Stomach (tissue), 9 donors: Measurements from ENCODE around the gene MEGF10. TPM values are rescaled to one million over a fixed set of nuclear protein-coding genes. Genes with fewer than 3 reads are reported as not detected.

Experiments used
- DNase-seq, 2 donors: peaks; one replicate each; pipeline versions ENCODE4 v3.0.0 to v3.0.0-alpha.2; 2013 to 2019
- H3K27ac ChIP-seq, 5 donors: fragments of 200-600 bp in 4 of 5; sonication (generic) in 4 of 5; one replicate each; pipeline ENCODE4 v1.5.1; 2013 to 2019; ENCODE audit warnings: mild to moderate bottlenecking in 1 of 5, moderate library complexity in 1 of 5
- H3K27me3 ChIP-seq, 3 donors: fragments of 200-600 bp; sonication (generic); one replicate each; pipeline ENCODE4 v1.5.1; 2017 to 2019; ENCODE audit warnings: mixed run types in 1 of 3
- H3K36me3 ChIP-seq, 4 donors: fragments of 200-600 bp; sonication (generic); 1 replicate in 3 of 4; 2 replicates in 1 of 4; pipeline ENCODE4 v1.5.1; 2016 to 2019
- H3K4me1 ChIP-seq, 4 donors: fragments of 200-600 bp; sonication (generic); one replicate each; pipeline ENCODE4 v1.5.1; 2016 to 2019
- H3K4me3 ChIP-seq, 4 donors: fragments of 200-600 bp; sonication (generic) in 3 of 4; one replicate each; pipeline ENCODE4 v1.5.1; 2016 to 2019; ENCODE audit warnings: mild to moderate bottlenecking in 1 of 4
- H3K9me3 ChIP-seq, 4 donors: fragments of 200-600 bp; sonication (generic); one replicate each; pipeline ENCODE4 v1.5.1; 2016 to 2019
- EP300 ChIP-seq: sonication (generic); formaldehyde crosslinking; IDR thresholded peaks from one replicate; pipeline ENCODE4 v1.6.1; 2017; ENCODE audit warnings: antibody characterized with exemption
- POLR2A ChIP-seq, 4 donors: fragments of 450-650 bp; IDR thresholded peaks; one replicate each; pipeline ENCODE4 v1.6.1; 2016; ENCODE audit warnings: antibody characterized with exemption in 4 of 4, control low read depth in 2 of 4, mild to moderate bottlenecking in 1 of 4, moderate library complexity in 1 of 4
- POLR2AphosphoS5 ChIP-seq, 3 donors: sonication (generic); formaldehyde crosslinking; IDR thresholded peaks; one replicate each; pipeline ENCODE4 v1.6.1; 2016; ENCODE audit warnings: antibody characterized with exemption in 3 of 3
- WGBS, 5 donors: extraction: QIAGEN DNeasy Blood & Tissue Kit in 3 of 5; methylation state at CpG; one replicate each; pipeline versions ENCODE4 v1.1.5 to v1.1.7; 2013 to 2018; 5-methylcytosine and 5-hydroxymethylcytosine counted together
- intact Hi-C: fragments of 100-400 bp; cut with DNase I; formaldehyde crosslinking; loops from one replicate; pipeline ENCODE4 v1.15.1; 2023; ENCODE audit warnings: low total_unique reads
- polyA plus RNA-seq, 3 donors: library from polyadenylated mRNA; stranded (reverse); fragments of 200-250 nt; gene quantifications; one replicate each; pipeline ENCODE4 v1.2.3, GENCODE V29; 2013
- total RNA-seq, 5 donors: library from RNA; depleted of rRNA; stranded (reverse); fragments of >200 nt; gene quantifications; one replicate each; pipeline versions ENCODE4 v1.1.0 to v1.2.3, GENCODE V29; 2014 to 2016
- TF ChIP-seq, protein P1 (sequence below), 7 experiments: fragments of 450-650 bp in 4 of 7; fragments of 200-600 bp in 3 of 7; sonication (generic) in 3 of 7; IDR thresholded peaks; one replicate each; pipeline ENCODE4 v1.5.1; 2016 to 2019; ENCODE audit warnings: antibody characterized with exemption in 7 of 7, control low read depth in 2 of 7, mild to moderate bottlenecking in 1 of 7
- donor health status: healthy with polysubstance abuse.
- donor health status: Bipolar disorder and iron deficiency.
- donor health status: healthy.

Gene MEGF10
- total and polyA plus RNA-seq, 8 donors: under 0.01 to 2.0 (median 0.05) TPM; not detected in 5

DNA sequence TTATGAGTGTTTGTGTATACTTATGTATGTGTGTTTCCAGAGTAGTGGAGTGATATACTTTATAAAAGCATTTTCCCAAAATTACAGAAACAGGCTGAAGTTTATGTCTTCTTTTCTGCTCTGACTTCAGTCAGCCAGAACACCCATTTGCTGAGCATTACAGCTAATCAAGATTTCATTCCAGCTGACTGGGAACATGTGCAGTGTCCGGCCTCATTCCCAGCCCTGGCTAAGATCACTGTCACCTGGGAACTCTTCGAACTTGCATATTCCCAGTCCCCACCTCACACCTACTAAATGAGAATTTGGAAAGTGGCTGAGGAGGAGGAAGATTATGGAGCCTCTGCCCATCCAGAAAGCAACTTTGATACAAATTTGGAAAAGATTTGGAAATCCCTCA is 136.1 kb downstream of the MEGF10 start:
- Histone ChIP-seq H3K9me3 (no peaks in the 10 kb centered on the region), H3K36me3 (no peaks in the 10 kb centered on the region), H3K27ac (no peak overlapping the region), H3K4me1 (peaks cover 0 to 31% (median 9%) of the 10 kb centered on the region in 4 donors), H3K4me3 (no peak overlapping the region), H3K27me3 (no peaks in the 10 kb centered on the region)
- peak in 1 of 2 donors; percentile 37 for DNase-seq
- intact Hi-C loops: no loop called here
- WGBS, 5 donors: 73 to 83% (median 76%) methylated on average over 2 of the region's 2 CpGs
- no peak for TF ChIP-seq EP300

DNA sequence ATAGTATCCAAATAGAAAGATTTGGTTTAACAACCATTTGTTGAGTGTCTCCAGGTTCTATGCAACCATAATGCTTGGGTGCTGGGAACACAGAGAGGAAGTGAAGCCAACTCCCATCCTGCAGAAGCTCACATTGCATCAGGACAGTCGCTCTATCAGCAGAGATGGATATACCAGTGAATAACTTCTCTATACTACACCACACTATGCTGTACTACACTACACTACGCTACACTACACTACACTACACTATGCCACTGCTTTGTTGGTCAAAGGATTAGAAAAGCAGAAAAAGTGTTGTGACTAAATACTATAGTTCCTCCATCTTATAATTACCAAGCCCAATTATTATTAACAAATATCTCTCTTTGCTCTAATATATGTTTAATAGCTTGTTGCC is 137.7 kb downstream of the MEGF10 start:
- TF ChIP-seq EP300 (no peak), POLR2AphosphoS5 (IDR thresholded peaks at IDR 0.05) (no peak), POLR2A (IDR thresholded peaks at IDR 0.05) (no peak)
- TF ChIP-seq, protein P1, sequence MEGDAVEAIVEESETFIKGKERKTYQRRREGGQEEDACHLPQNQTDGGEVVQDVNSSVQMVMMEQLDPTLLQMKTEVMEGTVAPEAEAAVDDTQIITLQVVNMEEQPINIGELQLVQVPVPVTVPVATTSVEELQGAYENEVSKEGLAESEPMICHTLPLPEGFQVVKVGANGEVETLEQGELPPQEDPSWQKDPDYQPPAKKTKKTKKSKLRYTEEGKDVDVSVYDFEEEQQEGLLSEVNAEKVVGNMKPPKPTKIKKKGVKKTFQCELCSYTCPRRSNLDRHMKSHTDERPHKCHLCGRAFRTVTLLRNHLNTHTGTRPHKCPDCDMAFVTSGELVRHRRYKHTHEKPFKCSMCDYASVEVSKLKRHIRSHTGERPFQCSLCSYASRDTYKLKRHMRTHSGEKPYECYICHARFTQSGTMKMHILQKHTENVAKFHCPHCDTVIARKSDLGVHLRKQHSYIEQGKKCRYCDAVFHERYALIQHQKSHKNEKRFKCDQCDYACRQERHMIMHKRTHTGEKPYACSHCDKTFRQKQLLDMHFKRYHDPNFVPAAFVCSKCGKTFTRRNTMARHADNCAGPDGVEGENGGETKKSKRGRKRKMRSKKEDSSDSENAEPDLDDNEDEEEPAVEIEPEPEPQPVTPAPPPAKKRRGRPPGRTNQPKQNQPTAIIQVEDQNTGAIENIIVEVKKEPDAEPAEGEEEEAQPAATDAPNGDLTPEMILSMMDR (IDR thresholded peaks at IDR 0.05): no peak
- no peak overlapping the region for H3K4me3 ChIP-seq
- H3K36me3 ChIP-seq: no peaks in the 10 kb centered on the region
- H3K9me3 ChIP-seq: no peaks in the 10 kb centered on the region
- no peaks in the 10 kb centered on the region for H3K27me3 ChIP-seq
- no peak overlapping the region for H3K27ac ChIP-seq
- WGBS, 5 donors: 81 to 89% (median 87%) methylated on average over 2 of the region's 2 CpGs
- H3K4me1 ChIP-seq: peaks cover 0 to 31% (median 9%) of the 10 kb centered on the region in 4 donors
- intact Hi-C loops: no loop called here
- DNase-seq: no peak

DNA sequence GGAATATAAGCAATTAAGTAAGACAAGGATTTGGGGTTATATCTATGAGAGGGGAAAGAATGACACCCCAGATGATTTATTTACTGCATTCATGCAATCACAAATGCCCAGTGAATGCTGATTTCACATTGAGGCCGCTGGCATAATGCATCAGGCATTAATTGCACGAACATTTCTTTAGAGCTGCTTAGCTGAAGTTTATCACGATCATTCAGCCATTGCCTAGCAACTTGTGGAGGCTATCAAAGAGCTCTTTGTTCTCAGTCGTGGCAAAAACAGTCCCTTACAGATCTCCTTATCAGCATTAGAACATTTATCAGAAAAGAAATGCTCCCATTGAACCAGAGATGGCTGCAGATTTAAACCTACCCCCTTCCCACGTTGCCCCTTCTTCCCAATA is 138.2 kb downstream of the MEGF10 start:
- 22 to 53% (median 29%) methylated on average over 5 of the region's 5 CpGs for WGBS, 5 donors
- DNase-seq: peak in 1 of 2 donors; percentile 88
- intact Hi-C loops: no loop called here

DNA sequence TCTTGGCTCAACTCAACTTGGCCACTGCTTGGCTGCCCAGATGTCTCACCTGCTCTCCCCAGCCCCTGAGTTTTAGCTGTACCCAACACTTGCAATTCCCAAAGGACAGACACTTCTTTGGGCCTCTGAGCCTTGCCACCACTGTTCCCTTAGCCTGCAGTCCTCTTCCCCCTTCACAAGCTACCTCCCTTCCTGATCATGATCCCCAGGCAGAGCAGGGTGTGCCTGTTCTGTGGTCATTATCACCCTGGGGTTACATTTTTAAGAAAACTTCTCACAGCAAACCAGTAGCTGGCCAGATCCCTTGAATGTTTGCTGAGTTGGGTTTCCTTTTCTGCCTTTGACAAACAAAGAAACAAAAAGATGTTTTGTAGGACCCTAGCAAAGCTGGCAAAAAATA is 139.3 kb downstream of the MEGF10 start:
- intact Hi-C loops: no loop called here
- no peak for DNase-seq

More for the DNA sequence above, 138.2 kb downstream of the MEGF10 start:
- no peak overlapping the region for H3K4me3 ChIP-seq
- H3K36me3 ChIP-seq: no peaks in the 10 kb centered on the region
- H3K4me1 ChIP-seq: peaks cover 0 to 31% (median 9%) of the 10 kb centered on the region in 4 donors
- H3K27me3 ChIP-seq: no peaks in the 10 kb centered on the region
- no peak overlapping the region for H3K27ac ChIP-seq
- no peaks in the 10 kb centered on the region for H3K9me3 ChIP-seq
- no peak for TF ChIP-seq POLR2AphosphoS5 (IDR thresholded peaks at IDR 0.05)
- TF ChIP-seq EP300: no peak
- TF ChIP-seq, protein P1 (IDR thresholded peaks at IDR 0.05): no peak
- no peak for TF ChIP-seq POLR2A (IDR thresholded peaks at IDR 0.05)

DNA sequence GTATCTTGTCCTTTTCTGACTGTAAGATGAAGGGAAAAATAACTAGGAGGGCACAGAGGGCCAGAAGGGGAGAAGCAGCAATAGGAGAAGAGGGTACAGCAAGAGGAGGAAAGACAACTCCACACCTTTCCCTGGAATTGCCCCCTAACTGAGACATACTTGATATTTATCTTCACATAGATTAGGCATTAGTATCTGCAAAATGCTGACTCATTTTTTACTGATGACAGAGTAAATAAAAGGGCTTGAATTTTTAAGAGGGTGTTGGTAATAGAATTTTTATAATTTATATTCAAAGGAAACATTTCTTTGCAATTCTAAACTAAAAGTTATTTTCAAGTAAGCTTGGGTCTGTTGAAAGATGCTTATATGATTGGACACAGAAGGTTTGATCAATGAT is 140.0 kb downstream of the MEGF10 start:
- TF ChIP-seq, protein P1 (IDR thresholded peaks at IDR 0.05): no peak
- no peak for TF ChIP-seq POLR2A (IDR thresholded peaks at IDR 0.05)
- no peaks in the 10 kb centered on the region for H3K9me3 ChIP-seq
- peaks cover 0 to 31% (median 9%) of the 10 kb centered on the region in 4 donors for H3K4me1 ChIP-seq
- intact Hi-C loops: no loop called here
- H3K27me3 ChIP-seq: no peaks in the 10 kb centered on the region
- H3K4me3 ChIP-seq: no peak overlapping the region
- no peaks in the 10 kb centered on the region for H3K36me3 ChIP-seq
- H3K27ac ChIP-seq: no peak overlapping the region
- no peak for DNase-seq

More for the DNA sequence above, 139.3 kb downstream of the MEGF10 start:
- H3K4me3 ChIP-seq: no peak overlapping the region
- TF ChIP-seq, protein P1 (IDR thresholded peaks at IDR 0.05): no peak
- TF ChIP-seq POLR2A (IDR thresholded peaks at IDR 0.05): no peak
- TF ChIP-seq EP300: no peak
- TF ChIP-seq POLR2AphosphoS5 (IDR thresholded peaks at IDR 0.05): no peak
- H3K4me1 ChIP-seq: peaks cover 0 to 31% (median 9%) of the 10 kb centered on the region in 4 donors
- H3K36me3 ChIP-seq: no peaks in the 10 kb centered on the region
- H3K9me3 ChIP-seq: no peaks in the 10 kb centered on the region
- peak overlapping the region in 2 of 5 donors; percentile 7 to 23 for H3K27ac ChIP-seq
- H3K27me3 ChIP-seq: no peaks in the 10 kb centered on the region
